ENCODE measurements around the gene KIF1B.

DNA sequence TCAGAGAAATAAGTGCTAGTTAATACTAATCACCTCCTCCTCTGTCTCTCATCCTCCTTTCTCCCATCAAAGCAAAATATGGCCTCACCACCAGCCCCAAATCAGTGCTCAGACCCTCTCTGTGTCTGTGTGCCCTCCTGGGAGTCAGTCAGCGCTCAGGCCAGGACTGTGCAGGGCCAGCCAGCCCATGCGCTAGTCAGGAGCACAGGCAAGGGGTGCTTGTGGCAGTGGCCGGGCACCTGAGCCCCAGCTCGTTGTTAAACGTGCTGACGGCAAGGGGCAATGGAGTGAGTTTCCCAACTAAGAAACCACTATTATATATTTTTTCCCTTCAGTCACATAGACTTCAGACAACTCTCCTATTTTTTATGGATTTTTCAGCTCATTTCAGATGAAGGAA, 169.3 kb downstream of the KIF1B start:
- TF ChIP-seq, protein P1, sequence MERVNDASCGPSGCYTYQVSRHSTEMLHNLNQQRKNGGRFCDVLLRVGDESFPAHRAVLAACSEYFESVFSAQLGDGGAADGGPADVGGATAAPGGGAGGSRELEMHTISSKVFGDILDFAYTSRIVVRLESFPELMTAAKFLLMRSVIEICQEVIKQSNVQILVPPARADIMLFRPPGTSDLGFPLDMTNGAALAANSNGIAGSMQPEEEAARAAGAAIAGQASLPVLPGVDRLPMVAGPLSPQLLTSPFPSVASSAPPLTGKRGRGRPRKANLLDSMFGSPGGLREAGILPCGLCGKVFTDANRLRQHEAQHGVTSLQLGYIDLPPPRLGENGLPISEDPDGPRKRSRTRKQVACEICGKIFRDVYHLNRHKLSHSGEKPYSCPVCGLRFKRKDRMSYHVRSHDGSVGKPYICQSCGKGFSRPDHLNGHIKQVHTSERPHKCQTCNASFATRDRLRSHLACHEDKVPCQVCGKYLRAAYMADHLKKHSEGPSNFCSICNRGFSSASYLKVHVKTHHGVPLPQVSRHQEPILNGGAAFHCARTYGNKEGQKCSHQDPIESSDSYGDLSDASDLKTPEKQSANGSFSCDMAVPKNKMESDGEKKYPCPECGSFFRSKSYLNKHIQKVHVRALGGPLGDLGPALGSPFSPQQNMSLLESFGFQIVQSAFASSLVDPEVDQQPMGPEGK (CRISPR knock-in tag; IDR thresholded peaks at IDR 0.05; ENCODE audit: borderline replicate concordance), result no peak
- TF ChIP-seq, protein P2, sequence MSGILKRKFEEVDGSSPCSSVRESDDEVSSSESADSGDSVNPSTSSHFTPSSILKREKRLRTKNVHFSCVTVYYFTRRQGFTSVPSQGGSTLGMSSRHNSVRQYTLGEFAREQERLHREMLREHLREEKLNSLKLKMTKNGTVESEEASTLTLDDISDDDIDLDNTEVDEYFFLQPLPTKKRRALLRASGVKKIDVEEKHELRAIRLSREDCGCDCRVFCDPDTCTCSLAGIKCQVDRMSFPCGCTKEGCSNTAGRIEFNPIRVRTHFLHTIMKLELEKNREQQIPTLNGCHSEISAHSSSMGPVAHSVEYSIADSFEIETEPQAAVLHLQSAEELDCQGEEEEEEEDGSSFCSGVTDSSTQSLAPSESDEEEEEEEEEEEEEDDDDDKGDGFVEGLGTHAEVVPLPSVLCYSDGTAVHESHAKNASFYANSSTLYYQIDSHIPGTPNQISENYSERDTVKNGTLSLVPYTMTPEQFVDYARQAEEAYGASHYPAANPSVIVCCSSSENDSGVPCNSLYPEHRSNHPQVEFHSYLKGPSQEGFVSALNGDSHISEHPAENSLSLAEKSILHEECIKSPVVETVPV (CRISPR knock-in tag; IDR thresholded peaks at IDR 0.05), result no peak
- TF ChIP-seq ZFP3 (CRISPR knock-in tag; IDR thresholded peaks at IDR 0.05) (no peak), ARNTL (CRISPR knock-in tag; IDR thresholded peaks at IDR 0.05; ENCODE audit: borderline replicate concordance, low read depth) (no peak)
- TF ChIP-seq, protein P3, sequence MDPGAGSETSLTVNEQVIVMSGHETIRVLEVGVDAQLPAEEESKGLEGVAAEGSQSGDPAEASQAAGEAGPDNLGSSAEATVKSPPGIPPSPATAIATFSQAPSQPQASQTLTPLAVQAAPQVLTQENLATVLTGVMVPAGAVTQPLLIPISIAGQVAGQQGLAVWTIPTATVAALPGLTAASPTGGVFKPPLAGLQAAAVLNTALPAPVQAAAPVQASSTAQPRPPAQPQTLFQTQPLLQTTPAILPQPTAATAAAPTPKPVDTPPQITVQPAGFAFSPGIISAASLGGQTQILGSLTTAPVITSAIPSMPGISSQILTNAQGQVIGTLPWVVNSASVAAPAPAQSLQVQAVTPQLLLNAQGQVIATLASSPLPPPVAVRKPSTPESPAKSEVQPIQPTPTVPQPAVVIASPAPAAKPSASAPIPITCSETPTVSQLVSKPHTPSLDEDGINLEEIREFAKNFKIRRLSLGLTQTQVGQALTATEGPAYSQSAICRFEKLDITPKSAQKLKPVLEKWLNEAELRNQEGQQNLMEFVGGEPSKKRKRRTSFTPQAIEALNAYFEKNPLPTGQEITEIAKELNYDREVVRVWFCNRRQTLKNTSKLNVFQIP (CRISPR knock-in tag; IDR thresholded peaks at IDR 0.05; ENCODE audit: borderline replicate concordance, low read depth), result no peak

Data from SK-N-SH treated with all-trans-retinoic acid at 6 μM for 48 hours (cell line).